Endothelial cell (in vitro differentiated cells): Measurements from ENCODE around the gene ZFHX3. TPM values are rescaled to one million over a fixed set of nuclear protein-coding genes. Genes with fewer than 3 reads are reported as not detected.

Source experiments
- DNase-seq: peaks from one replicate; pipeline ENCODE4 v3.0.0; 2021; ENCODE audit warnings: low spot score
- H3K27ac Mint-ChIP-seq: one replicate; pipeline ENCODE4 v1.8.0; 2021; ENCODE audit warnings: mixed read lengths, inconsistent platforms; ENCODE audit not compliant: unreplicated experiment
- H3K27me3 Mint-ChIP-seq: one replicate; pipeline ENCODE4 v1.8.0; 2021; ENCODE audit warnings: mild to moderate bottlenecking, moderate library complexity, mixed read lengths, inconsistent platforms; ENCODE audit not compliant: unreplicated experiment
- H3K36me3 Mint-ChIP-seq: one replicate; pipeline ENCODE4 v1.8.0; 2021; ENCODE audit warnings: mild to moderate bottlenecking, low read depth, mixed read lengths, inconsistent platforms; ENCODE audit not compliant: unreplicated experiment
- H3K4me1 Mint-ChIP-seq: one replicate; pipeline ENCODE4 v1.8.0; 2021; ENCODE audit warnings: mild to moderate bottlenecking, mixed read lengths, inconsistent platforms; ENCODE audit not compliant: unreplicated experiment
- H3K4me3 Mint-ChIP-seq: one replicate; pipeline ENCODE4 v1.8.0; 2021; ENCODE audit warnings: mild to moderate bottlenecking, mixed read lengths, inconsistent platforms; ENCODE audit not compliant: unreplicated experiment
- H3K9me3 Mint-ChIP-seq: one replicate; pipeline ENCODE4 v1.8.0; 2021; ENCODE audit warnings: mixed read lengths, inconsistent platforms; ENCODE audit not compliant: unreplicated experiment
- CTCF ChIP-seq: fragments of 200-600 bp; sonication (generic); IDR thresholded peaks from one replicate; pipeline ENCODE4 v1.5.0; 2021; ENCODE audit warnings: antibody characterized with exemption; ENCODE audit not compliant: unreplicated experiment
- total RNA-seq: library from RNA; stranded (reverse); fragmentation: NEBNext Ultra II Directional; extraction: Animal tissue kit (Norgen Biotek cat#: 25700); gene quantifications from one replicate; pipeline ENCODE4 v1.2.1, GENCODE V29; 2021; ENCODE audit not compliant: unreplicated experiment

ZFHX3 gene
- total RNA-seq, 1 donor from 2014 or later: 17.7 TPM

DNA sequence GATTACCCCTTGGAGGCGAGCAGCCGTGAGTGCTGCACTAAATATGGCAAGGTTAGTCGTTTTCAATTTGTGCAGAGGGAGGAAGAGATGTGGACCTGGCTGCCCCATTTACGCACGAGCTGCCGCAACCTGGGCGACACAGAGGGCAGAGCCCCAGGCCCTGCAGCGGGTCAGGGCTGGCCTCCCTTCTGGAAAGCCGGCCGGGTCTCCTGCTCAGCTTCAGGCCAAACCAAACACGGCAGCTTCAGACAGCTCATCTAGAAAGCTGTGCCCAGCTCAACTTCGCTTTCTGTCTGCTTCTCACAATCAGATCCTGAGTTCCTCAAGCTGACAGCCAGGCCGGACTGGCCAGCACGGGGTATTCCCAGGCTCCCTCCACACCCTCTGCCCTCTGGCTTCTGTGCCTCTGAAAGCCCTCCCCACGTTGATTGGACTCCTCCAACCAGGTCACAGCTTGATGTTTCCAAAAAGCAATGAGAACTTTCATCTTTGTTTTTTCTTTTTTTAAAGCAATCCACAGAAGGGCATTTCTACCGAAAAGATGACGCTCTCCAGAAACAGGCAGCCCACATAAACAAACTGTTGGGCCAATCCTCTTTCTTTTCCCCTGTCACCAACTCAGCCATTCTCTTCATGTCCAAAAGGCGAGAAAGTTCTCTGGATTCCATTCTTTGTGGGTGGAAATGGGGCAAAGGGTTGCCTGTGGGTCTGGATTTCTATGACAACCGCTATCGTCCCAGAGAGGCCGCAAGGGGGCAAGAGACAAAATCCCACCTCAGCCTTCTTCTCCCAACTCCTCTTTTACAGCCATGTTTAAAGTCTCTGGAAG lies 189.0 kb downstream of the ZFHX3 start:
- H3K27ac Mint-ChIP-seq: no peak overlapping the region
- no peak for TF ChIP-seq CTCF
- H3K4me1 Mint-ChIP-seq: peaks cover 8% of the 10 kb centered on the region
- no peaks in the 10 kb centered on the region for H3K27me3 Mint-ChIP-seq
- H3K4me3 Mint-ChIP-seq: no peak overlapping the region
- no peaks in the 10 kb centered on the region for H3K9me3 Mint-ChIP-seq
- no peak for DNase-seq
- H3K36me3 Mint-ChIP-seq: no peaks in the 10 kb centered on the region

DNA sequence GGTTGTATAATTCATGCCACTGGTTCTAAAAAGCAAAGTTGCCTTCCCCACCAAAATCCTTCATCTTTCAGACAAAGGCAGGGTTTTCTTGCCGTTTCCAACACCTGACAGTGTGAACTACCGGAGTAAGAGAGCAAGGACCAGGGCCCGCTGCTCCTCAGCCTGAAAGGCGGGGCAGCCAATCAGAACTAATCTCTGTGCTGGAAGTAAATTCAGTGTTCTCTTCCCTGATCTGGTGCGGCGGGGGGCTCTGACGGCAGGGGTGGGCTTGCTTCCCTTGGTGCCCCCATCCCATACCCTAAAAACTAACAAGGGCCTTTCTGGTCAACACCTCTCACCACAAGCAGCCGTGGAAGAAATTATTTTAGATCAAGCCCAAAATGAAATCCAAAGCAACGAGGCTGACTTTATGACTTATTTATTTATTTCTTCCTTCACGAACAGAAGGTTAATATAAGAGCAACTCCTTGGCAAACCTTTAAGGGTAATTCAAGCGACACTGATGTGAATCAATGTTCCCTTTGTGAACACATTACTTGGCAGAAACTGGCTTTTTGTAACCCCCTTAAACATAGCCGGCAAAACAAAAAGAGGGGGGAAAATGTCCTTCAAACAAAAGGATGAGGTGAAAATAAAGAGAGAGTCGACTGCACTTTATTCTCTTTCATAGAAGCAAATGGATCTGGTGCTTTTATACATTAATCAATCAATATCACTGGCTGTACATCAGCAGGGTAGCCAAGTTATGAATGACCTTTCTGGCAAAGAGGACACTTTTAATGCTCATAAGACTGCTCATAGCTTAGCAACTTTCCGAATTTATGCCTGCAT lies 189.9 kb downstream of the ZFHX3 start:
- TF ChIP-seq CTCF: no peak
- Mint-ChIP-seq H3K36me3 (no peaks in the 10 kb centered on the region), H3K4me3 (no peak overlapping the region), H3K9me3 (no peaks in the 10 kb centered on the region), H3K27me3 (no peaks in the 10 kb centered on the region), H3K27ac (no peak overlapping the region), H3K4me1 (peaks cover 10% of the 10 kb centered on the region)
- no peak for DNase-seq

- Mint-ChIP-seq H3K27ac (no peak overlapping the region), H3K4me3 (no peak overlapping the region), H3K27me3 (no peaks in the 10 kb centered on the region), H3K4me1 (peaks cover 10% of the 10 kb centered on the region), H3K36me3 (no peaks in the 10 kb centered on the region), H3K9me3 (no peaks in the 10 kb centered on the region)
- peak; percentile 33 for DNase-seq
- peak; percentile 11 for TF ChIP-seq CTCF
Observed at GRCh38 chr16:72856797-72857196, 191.1 kb downstream of the ZFHX3 start.

DNA sequence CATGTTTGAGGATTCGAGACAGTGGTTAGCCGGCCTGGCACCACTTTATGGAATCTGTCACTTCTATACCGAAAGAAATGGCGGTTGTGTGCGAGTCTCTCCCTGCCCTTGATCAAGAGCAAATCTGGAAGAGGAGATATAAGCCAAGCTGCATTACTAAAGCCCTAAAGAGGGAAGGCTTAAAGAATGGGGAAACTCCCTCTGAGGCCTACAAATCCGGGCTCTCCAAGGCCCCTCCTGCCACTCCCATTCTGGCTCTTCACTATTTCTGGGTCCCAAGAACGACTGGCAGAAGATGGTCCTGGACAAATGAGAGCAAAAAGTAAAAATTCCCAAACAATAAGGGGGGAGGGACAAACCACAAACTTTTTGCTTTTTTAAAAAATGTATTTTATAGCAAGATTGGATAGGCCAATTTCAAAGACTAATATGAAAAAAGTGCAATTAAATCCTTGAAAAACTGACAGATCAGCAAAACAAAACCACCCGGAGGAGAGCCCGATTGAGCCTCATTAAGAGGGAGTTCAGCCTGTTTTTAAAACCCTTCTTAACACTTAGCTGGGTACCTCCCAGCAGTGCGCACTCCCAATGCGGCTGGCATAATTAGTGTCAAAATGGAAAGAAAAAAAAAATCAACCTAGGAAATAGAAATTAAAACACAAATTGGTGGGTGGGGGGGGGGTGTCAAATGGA lies 193.5 kb downstream of the ZFHX3 start:
- TF ChIP-seq CTCF: no peak
- Mint-ChIP-seq H3K36me3 (no peaks in the 10 kb centered on the region), H3K9me3 (no peaks in the 10 kb centered on the region), H3K27ac (no peak overlapping the region), H3K4me3 (no peak overlapping the region), H3K4me1 (peaks cover 3% of the 10 kb centered on the region), H3K27me3 (no peaks in the 10 kb centered on the region)
- no peak for DNase-seq
